Adrenal gland (tissue), 5 donors: ENCODE results near the gene HARBI1.

Experiments
- POLR2A ChIP-seq, 2 donors: fragments of 450-650 bp; IDR thresholded peaks; one replicate each; pipeline ENCODE4 v1.6.1; 2017; ENCODE audit warnings: antibody characterized with exemption in 2 of 2, mild to moderate bottlenecking in 2 of 2, moderate library complexity in 1 of 2
- TF ChIP-seq, protein P1 (sequence below), 6 experiments: fragments of 450-650 bp in 4 of 6; fragments of 200-600 bp in 2 of 6; sonication (generic) in 1 of 6; IDR thresholded peaks; 1 replicate in 5 of 6; 2 replicates in 1 of 6; pipeline versions ENCODE4 v1.5.1 to v1.8.0; 2016 to 2021; ENCODE audit warnings: antibody characterized with exemption in 6 of 6, mild to moderate bottlenecking in 2 of 6, moderate library complexity in 1 of 6
- donor health status: DM: no; HTN: no; CAD: no.

- TF ChIP-seq POLR2A (IDR thresholded peaks at IDR 0.05): no peak
- TF ChIP-seq, protein P1, sequence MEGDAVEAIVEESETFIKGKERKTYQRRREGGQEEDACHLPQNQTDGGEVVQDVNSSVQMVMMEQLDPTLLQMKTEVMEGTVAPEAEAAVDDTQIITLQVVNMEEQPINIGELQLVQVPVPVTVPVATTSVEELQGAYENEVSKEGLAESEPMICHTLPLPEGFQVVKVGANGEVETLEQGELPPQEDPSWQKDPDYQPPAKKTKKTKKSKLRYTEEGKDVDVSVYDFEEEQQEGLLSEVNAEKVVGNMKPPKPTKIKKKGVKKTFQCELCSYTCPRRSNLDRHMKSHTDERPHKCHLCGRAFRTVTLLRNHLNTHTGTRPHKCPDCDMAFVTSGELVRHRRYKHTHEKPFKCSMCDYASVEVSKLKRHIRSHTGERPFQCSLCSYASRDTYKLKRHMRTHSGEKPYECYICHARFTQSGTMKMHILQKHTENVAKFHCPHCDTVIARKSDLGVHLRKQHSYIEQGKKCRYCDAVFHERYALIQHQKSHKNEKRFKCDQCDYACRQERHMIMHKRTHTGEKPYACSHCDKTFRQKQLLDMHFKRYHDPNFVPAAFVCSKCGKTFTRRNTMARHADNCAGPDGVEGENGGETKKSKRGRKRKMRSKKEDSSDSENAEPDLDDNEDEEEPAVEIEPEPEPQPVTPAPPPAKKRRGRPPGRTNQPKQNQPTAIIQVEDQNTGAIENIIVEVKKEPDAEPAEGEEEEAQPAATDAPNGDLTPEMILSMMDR (IDR thresholded peaks at IDR 0.05): no peak
These were observed 19.9 kb downstream of the HARBI1 start for GRCh38 chr11:46597155-46597554.
